ENCODE measurements around the gene SELENON.

- TF ChIP-seq, protein P1, sequence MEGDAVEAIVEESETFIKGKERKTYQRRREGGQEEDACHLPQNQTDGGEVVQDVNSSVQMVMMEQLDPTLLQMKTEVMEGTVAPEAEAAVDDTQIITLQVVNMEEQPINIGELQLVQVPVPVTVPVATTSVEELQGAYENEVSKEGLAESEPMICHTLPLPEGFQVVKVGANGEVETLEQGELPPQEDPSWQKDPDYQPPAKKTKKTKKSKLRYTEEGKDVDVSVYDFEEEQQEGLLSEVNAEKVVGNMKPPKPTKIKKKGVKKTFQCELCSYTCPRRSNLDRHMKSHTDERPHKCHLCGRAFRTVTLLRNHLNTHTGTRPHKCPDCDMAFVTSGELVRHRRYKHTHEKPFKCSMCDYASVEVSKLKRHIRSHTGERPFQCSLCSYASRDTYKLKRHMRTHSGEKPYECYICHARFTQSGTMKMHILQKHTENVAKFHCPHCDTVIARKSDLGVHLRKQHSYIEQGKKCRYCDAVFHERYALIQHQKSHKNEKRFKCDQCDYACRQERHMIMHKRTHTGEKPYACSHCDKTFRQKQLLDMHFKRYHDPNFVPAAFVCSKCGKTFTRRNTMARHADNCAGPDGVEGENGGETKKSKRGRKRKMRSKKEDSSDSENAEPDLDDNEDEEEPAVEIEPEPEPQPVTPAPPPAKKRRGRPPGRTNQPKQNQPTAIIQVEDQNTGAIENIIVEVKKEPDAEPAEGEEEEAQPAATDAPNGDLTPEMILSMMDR (conservative IDR thresholded peaks at IDR 0.05; ENCODE audit: low read depth, low read length), result no peak
- TF ChIP-seq SMC3 (IDR thresholded peaks at IDR 0.05; ENCODE audit: low read depth, low read length) (no peak), MXI1 (IDR thresholded peaks at IDR 0.05; ENCODE audit: borderline replicate concordance, low read depth, low read length) (no peak), USF2 (IDR thresholded peaks at IDR 0.05; ENCODE audit: low read depth, low read length) (no peak)
Measured at GRCh38 chr1:25814549-25815087, 14.6 kb downstream of the SELENON start.
